Activated CD4-positive, alpha-beta T cell treated with anti-CD3 and anti-CD28 coated beads, Interleukin-2, amount 50 U/mL, for 48 hours (primary cell): ENCODE results near the gene TNNT2.

Experiments used
- DNase-seq, 2 experiments: peaks; one replicate each; pipeline ENCODE4 v3.0.0-alpha.2; 2020

Gene TNNT2

GRCh38 chr1:201331166-201331565 is 46.3 kb downstream of the TNNT2 start:
- no peak for DNase-seq

- DNase-seq, result no peak
Observed at GRCh38 chr1:201330541-201330940, 46.9 kb downstream of the TNNT2 start.

GRCh38 chr1:201329801-201330200 is 47.7 kb downstream of the TNNT2 start:
- DNase-seq, result no peak

DNA sequence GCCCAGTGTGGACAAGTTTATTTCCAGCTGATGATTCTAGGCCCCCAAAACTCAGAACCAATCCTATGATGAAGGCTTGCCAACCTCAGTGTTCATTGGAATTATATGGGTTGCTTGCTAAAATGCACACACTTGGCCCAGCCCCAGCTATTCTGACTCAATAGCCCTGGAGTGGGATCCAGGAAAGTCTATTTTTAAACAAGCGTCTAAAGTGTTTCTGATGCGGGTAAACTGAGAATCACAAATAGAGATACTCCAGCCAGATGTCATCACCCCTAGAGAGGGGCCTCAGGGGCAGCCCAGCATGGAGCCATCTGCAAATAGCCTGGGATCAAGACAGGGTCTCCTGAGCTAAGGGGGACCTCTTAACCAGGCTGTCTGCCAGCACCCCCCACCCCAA is 48.2 kb downstream of the TNNT2 start:
- DNase-seq, result no peak

DNA sequence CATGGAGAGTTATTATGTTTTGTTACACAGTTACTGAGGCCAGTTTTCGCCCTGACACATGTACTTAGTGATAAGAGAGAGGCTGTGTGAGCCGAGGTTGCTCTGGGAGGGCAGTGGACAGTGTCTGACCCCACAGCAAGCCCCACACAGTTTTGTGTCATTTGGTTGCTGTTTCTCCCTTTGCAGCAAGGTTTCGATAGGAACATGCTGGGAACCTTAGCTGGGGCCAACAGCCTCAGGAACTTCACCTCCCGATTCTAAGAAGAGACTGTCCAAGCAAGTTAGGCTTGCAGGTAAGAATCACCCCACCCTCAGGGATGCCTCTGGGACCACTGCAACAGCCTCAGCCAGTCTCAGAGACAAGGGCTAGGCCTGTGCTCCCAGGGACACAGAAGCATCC is 48.9 kb downstream of the TNNT2 start:
- DNase-seq, result no peak

GRCh38 chr1:201327687-201328240 is 49.7 kb downstream of the TNNT2 start:
- no peak for DNase-seq

DNA sequence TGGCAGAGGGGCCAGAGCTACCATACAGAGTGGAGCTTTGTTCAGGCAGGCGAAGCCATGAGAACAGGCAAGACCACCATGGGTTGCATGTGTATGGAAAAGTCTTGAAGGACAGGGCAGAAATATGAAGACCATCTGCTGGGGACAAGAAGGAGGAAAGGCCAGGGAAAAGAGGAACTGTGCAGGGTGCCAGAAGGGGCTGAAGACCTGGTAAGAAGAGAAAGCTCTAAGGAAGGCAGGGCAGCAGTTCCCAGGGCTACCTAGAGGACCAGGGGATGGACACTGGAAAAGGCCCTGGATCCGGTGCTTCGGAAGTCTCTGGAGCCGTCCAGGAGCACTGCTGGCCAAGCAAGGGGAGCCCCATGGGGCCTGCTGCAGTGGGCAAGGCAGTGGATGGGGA is 50.8 kb downstream of the TNNT2 start:
- no peak for DNase-seq

DNA sequence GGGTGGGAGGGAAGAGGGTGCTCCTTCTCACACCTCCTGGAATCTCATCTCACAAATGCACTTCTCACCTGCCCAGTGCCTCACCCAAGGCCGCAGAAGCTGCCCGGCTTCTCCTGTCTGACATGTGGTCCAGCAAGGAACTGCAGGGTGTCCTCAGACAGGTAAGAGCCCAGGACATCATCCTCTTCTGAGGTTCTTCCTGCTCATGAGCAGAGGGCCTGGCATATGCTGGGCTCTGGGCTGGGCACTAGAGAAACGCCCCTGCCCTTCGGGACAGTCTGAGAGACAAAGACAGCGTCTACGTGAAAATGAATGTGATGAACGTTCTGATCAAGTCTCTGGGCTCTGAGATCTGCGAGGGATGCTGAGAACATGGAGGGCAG is 51.8 kb downstream of the TNNT2 start:
- no peak for DNase-seq

DNA sequence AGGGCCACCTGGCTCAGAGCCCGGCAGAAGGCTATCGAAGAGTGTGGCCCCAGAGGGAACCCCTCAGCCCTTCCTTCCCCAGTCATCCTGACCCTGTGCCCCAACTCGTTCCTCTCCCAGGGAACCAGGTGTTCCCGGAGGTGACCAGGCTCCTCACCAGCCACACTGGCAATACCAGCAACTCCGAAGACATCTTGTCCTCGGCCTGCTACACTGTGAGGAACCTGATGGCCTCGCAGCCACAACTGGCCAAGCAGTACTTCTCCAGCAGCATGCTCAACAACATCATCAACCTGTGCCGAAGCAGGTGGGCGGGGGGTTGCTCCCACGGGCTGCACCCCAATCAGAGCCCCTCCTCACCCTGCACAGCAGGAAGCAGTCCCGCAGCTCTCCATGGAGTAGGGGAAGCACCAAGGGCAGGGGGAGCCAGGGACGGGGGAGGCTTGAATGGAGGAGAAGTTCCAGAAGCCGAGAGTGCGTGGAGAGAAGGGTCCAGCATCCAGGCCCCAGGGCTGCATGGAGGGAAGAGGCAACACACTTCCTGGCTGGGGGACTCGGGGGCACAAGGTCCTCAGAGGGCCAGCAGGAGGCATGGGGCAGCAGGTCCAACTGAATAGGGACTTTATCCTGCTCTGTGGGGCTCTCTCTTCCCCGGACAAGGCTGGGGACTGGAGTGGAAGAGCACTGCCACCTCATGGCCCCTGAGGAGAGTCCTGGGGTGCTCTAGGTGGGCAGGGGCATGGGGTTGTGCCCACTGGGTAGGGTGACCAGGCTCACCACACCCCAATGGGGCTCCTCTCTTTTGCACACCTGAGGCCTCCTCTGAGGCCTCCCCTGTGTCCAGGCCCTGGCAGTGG is 52.4 kb downstream of the TNNT2 start:
- DNase-seq, result no peak

DNA sequence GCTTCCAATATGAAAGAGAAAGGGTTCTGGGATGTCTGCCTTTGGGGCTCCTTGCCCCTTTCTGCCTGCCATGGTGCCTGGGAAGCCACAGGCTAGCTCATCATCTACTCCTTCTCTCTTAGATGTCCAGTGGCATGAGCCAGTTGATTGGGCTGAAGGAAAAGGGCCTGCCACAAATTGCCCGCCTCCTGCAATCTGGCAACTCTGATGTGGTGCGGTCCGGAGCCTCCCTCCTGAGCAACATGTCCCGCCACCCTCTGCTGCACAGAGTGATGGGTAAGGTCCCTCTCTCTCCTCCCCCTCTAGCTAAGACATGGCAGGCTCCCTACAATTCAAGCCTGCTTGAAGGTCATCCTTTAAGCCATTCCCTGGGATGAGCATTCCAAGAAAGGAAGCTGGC is 53.2 kb downstream of the TNNT2 start:
- no peak for DNase-seq

DNA sequence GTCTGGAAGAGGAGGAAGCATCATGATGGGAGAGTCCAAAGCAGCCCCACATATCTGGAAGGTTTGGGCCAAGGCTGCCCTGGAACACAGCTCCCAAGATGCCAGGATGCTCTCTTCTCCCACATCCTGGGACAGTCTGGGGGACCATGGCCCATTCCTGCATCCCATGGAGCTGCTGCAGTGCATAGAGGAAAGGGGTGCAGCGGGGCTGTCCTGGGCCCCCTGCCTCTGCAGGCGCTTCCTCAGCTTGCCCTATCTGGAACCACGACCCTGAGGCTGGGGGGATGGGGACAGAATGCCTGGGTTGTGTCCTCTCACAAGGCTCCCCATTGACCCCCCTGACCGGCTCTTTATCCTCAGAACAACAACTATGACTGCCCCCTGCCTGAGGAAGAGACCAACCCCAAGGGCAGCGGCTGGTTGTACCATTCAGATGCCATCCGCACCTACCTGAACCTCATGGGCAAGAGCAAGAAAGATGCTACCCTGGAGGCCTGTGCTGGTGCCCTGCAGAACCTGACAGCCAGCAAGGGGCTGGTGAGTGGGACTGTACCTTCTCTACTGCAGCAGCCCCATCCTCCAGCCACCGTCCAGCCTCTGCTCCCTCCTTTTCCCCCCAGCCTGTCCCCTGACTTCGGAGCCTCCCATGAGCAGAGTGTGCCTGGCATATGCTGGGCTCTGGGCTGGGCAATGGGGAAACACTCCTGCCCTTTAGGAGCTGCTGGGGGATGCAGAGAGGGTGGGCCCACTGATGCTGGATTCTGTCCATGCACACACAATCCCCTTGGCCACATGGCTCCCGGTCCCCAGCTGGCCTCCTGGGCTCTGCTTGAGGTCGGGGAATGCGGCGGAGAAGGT is 54.6 kb downstream of the TNNT2 start:
- no peak for DNase-seq

- DNase-seq, result no peak
Observed at GRCh38 chr1:201321826-201322390, 55.6 kb downstream of the TNNT2 start.

- no peak for DNase-seq
Observed at GRCh38 chr1:201320168-201320788, 57.2 kb downstream of the TNNT2 start.

GRCh38 chr1:201319631-201320030 is 57.8 kb downstream of the TNNT2 start:
- no peak for DNase-seq

DNA sequence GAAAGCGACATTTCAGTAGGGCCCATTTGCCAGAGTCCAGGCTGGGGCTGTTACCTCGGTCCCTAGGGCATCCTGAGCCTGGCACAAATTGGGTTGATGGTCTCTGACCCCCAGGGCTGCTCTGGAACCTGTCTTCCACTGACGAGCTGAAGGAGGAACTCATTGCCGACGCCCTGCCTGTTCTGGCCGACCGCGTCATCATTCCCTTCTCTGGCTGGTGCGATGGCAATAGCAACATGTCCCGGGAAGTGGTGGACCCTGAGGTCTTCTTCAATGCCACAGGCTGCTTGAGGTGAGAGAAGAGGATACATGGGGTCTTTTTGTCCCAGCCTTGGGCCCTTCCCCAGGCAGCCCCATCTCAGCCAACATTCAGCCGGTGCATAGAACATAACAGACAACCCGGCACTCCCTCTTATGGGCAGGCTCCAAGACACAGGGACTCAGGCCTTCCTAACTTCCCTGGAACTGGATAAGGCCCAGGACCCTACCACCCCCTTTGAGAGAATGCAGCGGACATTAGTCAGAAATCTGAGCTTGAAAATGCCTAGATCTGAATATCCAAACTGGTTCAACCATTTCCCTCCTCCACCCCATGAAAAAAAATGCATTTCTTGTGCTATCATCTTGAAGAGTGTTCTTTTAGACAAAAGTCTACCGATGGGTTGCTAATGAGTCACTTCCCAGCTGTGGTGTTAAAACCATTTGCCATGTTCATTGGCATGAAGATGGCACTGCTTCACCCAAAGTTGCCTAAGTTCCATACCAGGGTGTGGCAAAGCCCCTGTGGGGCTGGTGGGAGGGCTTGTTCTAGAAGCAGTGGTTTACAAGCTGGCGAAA is 58.8 kb downstream of the TNNT2 start:
- no peak for DNase-seq

DNA sequence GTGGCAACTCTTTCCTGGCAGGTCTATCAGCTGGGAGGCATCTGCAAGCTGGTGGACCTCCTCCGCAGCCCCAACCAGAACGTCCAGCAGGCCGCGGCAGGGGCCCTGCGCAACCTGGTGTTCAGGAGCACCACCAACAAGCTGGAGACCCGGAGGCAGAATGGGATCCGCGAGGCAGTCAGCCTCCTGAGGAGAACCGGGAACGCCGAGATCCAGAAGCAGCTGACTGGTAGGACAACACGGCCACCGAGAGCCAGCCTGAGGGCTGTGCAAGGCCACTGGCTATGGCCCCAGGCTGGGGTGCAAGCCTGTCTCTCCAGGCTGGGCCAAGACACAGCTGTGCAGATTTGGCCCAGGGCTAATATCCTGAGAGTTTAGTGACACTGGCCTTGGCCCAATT is 59.9 kb downstream of the TNNT2 start:
- no peak for DNase-seq

DNA sequence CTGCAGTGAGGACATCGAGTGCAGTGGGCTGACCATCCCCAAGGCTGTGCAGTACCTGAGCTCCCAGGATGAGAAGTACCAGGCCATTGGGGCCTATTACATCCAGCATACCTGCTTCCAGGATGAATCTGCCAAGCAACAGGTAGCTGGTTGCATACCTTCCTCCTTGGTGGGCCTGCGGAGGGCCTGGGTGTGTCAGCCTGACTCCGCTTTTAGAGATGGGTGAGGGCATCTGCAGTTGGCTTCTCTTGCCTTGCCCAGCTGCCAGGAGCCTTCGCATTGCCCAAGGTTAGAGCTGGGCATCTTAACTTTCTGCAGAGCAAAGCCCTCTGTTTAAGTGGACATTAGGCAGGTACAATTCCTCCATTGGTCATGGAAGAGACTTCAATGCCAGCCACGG is 60.9 kb downstream of the TNNT2 start:
- DNase-seq, result no peak

DNA sequence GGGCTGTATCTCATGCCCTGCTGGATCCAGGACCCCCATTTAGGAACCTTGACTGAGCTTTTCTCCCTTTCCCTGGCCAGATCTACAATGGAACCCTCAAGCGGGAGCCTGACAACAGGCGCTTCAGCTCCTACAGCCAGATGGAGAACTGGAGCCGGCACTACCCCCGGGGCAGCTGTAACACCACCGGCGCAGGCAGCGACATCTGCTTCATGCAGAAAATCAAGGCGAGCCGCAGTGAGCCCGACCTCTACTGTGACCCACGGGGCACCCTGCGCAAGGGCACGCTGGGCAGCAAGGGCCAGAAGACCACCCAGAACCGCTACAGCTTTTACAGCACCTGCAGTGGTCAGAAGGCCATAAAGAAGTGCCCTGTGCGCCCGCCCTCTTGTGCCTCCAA is 64.4 kb downstream of the TNNT2 start:
- no peak for DNase-seq

GRCh38 chr1:201312298-201312697 is 65.2 kb downstream of the TNNT2 start:
- DNase-seq, result no peak

DNA sequence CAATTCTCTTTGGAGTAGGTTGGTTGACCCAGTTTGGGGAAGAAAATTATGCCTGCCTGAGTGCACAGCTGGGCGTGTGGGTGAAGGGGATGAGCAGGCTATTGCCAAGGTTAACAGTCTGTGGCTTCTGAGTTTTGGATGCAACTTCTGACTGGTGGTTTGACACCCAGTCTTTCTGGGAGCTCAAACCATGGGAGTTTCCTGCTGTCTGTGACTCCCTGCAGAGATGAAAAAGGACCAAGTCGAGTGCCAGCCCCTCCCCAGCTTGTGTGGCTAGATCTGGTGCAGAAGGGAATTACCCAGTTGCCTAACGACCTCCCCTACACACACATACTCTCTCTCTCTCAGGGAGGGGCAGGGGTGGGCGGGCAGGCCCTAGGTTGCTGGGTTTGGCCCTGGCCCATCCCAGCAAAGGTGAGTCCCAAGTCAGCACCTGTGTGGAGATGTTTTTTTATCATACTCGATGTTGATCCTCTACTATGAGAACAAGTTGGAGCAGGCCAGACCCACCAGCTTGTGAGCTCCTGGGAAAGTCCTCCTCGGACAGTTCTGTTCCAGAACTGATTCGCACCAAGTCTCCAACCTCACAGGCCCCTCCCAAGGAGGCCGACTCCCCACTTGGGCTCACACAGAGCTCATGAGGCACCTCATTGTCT is 66.0 kb downstream of the TNNT2 start:
- peak; percentile 9 to 10 for DNase-seq

DNA sequence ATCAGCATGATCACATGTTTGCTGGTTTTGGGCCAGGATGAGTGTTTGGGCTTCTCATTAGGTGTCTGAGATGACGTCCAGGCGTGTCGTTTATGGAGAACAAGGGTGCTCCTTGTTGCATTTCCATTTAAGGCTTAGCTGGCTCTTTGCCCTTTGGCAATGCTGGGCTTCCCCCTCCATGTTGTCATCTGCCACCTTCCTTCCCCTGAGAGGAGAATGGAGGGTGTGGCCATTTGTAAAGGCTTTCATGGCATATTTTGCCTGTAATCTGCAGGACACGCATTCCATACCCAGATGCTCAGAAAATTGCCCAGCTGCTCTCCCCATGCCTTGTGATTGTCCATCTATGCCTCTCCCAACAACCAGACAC is 66.5 kb downstream of the TNNT2 start:
- no peak for DNase-seq
